B cell (primary cell): ENCODE results near the gene RNF146. TPM values are rescaled to one million over a fixed set of nuclear protein-coding genes. Genes with fewer than 3 reads are reported as not detected.

ENCODE experiments used
- ATAC-seq: fragments of 200-7000 bp; cut with Tn5 transposase; one replicate; pipeline ENCODE4 v1.10.0; 2021; ENCODE audit warnings: low read depth, mild to moderate bottlenecking, moderate number of reproducible peaks, moderate library complexity
- CTCF ChIA-PET: fragments of 350-600 bp; sonication (Branson Sonifier 250); formaldehyde crosslinking; loops from one replicate; lab custom pipeline; 2021; ENCODE audit warnings: antibody characterized with exemption, inconsistent platforms; lab: Charles Lee
- POLR2A ChIA-PET: fragments of 350-600 bp; sonication (Branson Sonifier 250); formaldehyde crosslinking; loops from one replicate; lab custom pipeline; 2021; ENCODE audit warnings: antibody characterized with exemption; lab: Charles Lee
- DNase-seq: peaks from one replicate; pipeline ENCODE4 v3.0.0; 2013
- H2AFZ ChIP-seq: 2 replicates; pipeline ENCODE4 v1.6.1; 2012; ENCODE audit warnings: mild to moderate bottlenecking, low read depth, low read length; ENCODE audit not compliant: insufficient read depth, poor library complexity, severe bottlenecking
- H3K27ac ChIP-seq, 2 donors: 1 replicate in 1 of 2; 2 replicates in 1 of 2; pipeline ENCODE4 v1.5.1; 2012 to 2013; ENCODE audit warnings: low read length in 2 of 2, mild to moderate bottlenecking in 2 of 2, moderate library complexity in 1 of 2
- H3K27me3 ChIP-seq, 4 experiments: fragments of 200-600 bp in 1 of 4; sonication (generic) in 1 of 4; replicated peaks in 1 of 4; 1 replicate in 2 of 4; 2 replicates in 2 of 4; pipeline versions ENCODE4 v1.6.1 to v1.7.0; 2013 to 2016; ENCODE audit warnings: low read length in 3 of 4, mild to moderate bottlenecking in 2 of 4, mixed read lengths in 1 of 4, moderate library complexity in 1 of 4; ENCODE audit not compliant: insufficient read depth in 4 of 4, control insufficient read depth in 3 of 4; ENCODE audit errors: control extremely low read depth in 1 of 4
- H3K36me3 ChIP-seq, 2 experiments: replicated peaks in 1 of 2; 1 replicate in 1 of 2; 2 replicates in 1 of 2; pipeline versions ENCODE4 v1.6.1 to v1.7.1; 2013; ENCODE audit warnings: low read length in 1 of 2; ENCODE audit not compliant: insufficient read depth in 2 of 2, control insufficient read depth in 1 of 2; ENCODE audit errors: control extremely low read depth in 1 of 2, extremely low read depth in 1 of 2
- H3K4me1 ChIP-seq, 2 donors: fragments of 200-600 bp in 1 of 2; sonication (generic) in 1 of 2; 1 replicate in 1 of 2; 2 replicates in 1 of 2; pipeline versions ENCODE4 v1.5.1 to v1.6.1; 2013 to 2017; ENCODE audit warnings: low read length in 2 of 2; ENCODE audit not compliant: control insufficient read depth in 2 of 2, insufficient read depth in 2 of 2
- H3K4me2 ChIP-seq: replicated peaks from 2 replicates; pipeline ENCODE3; 2012; ENCODE audit warnings: mild to moderate bottlenecking, low read depth, low read length; ENCODE audit not compliant: poor library complexity, severe bottlenecking
- H3K4me3 ChIP-seq, 5 experiments: fragments of 200-600 bp in 1 of 5; sonication (generic) in 1 of 5; 1 replicate in 3 of 5; 2 replicates in 2 of 5; pipeline versions ENCODE4 v1.5.1 to v1.7.0; 2011 to 2016; ENCODE audit warnings: low read length in 4 of 5, mild to moderate bottlenecking in 4 of 5, low read depth in 2 of 5, control low read depth in 1 of 5, moderate library complexity in 1 of 5; ENCODE audit not compliant: insufficient read depth in 1 of 5; ENCODE audit errors: control extremely low read depth in 1 of 5, extremely low read depth in 1 of 5
- H3K79me2 ChIP-seq: fragments of 200-600 bp; sonication (generic); one replicate; pipeline ENCODE4 v1.6.0; 2016; ENCODE audit warnings: low read length; ENCODE audit not compliant: control insufficient read depth, insufficient read depth
- H3K9ac ChIP-seq: fragments of 200-600 bp; sonication (generic); 2 replicates; pipeline ENCODE4 v1.6.1; 2017; ENCODE audit warnings: mild to moderate bottlenecking, low read length, moderate library complexity
- H3K9me3 ChIP-seq, 3 donors: one replicate each; pipeline versions ENCODE4 v1.6.1 to v1.7.1; 2013; ENCODE audit warnings: low read length in 2 of 3; ENCODE audit not compliant: control insufficient read depth in 2 of 3, insufficient read depth in 1 of 3; ENCODE audit errors: control extremely low read depth in 1 of 3
- H4K20me1 ChIP-seq: 2 replicates; pipeline ENCODE4 v1.6.0; 2012; ENCODE audit warnings: mild to moderate bottlenecking, low read length; ENCODE audit not compliant: insufficient read depth, control insufficient read depth, poor library complexity, severe bottlenecking
- H3K27ac Mint-ChIP-seq: one replicate; pipeline ENCODE4 v1.8.0; 2021; ENCODE audit warnings: mixed read lengths
- H3K27me3 Mint-ChIP-seq: one replicate; pipeline ENCODE4 v1.8.0; 2021; ENCODE audit warnings: mixed read lengths
- H3K4me1 Mint-ChIP-seq: one replicate; pipeline ENCODE4 v1.8.0; 2021; ENCODE audit warnings: mixed read lengths
- H3K4me3 Mint-ChIP-seq: one replicate; pipeline ENCODE4 v1.8.0; 2021; ENCODE audit warnings: mixed read lengths
- H3K9me3 Mint-ChIP-seq: one replicate; pipeline ENCODE4 v1.8.0; 2022; ENCODE audit warnings: mixed read lengths; ENCODE audit not compliant: insufficient read depth
- EZH2 ChIP-seq: IDR thresholded peaks from 2 replicates; pipeline ENCODE4 v1.6.1; 2012; ENCODE audit warnings: borderline replicate concordance, low read depth, mild to moderate bottlenecking, moderate library complexity, low read length; ENCODE audit not compliant: insufficient read depth, poor library complexity, severe bottlenecking
- WGBS: methylation state at CpG from one replicate; pipeline ENCODE4 v1.1.5; 2013; ENCODE audit warnings: missing lambda C conversion rate; ENCODE audit not compliant: insufficient coverage; 5-methylcytosine and 5-hydroxymethylcytosine counted together
- intact Hi-C: fragments of 100-400 bp; cut with micrococcal nuclease; formaldehyde crosslinking; loops from one replicate; pipeline ENCODE4 v1.10.0; 2022
- polyA plus RNA-seq: library from polyadenylated mRNA; depleted of rRNA; stranded (reverse); fragments of >200 nt; gene quantifications from 2 replicates; pipeline ENCODE4 v1.2.3, GENCODE V29; 2012
- total RNA-seq, 2 donors: library from RNA; stranded (reverse); fragments of 120-200 nt in 1 of 2; gene quantifications; 1 replicate in 1 of 2; 2 replicates in 1 of 2; pipeline versions ENCODE4 v1.2.3 to v1.2.4, GENCODE V29; 2013 to 2022
- TF ChIP-seq, protein P1 (sequence below): fragments of 200-600 bp; IDR thresholded peaks from one replicate; pipeline ENCODE4 v1.8.0; 2022; ENCODE audit warnings: antibody characterized with exemption, mild to moderate bottlenecking

RNF146 gene
- total and polyA plus RNA-seq, 2 donors (not counting 1 experiment from before 2014, with no cell fraction given), result 24.9 to 58.0 TPM

DNA sequence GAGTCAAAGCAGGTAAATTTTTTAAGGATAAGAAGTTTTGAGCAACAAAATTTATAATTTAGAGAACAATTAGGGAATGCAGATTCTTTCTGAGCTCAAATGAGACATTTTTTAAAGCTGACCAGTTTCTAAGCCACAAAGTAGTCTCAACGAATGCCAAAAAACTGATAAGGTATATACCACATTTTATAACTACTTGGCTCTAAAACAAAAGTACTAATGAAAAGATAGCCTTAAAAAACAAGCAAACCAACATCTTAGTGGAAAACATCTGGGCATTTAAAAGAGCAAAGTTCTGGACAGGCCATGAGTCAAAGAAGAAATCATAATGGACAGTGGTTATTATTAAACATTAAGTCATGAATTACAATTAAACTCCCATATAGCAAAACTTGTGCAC, 23.2 kb upstream of the RNF146 start:
- Mint-ChIP-seq H3K4me1 (no peaks in the 10 kb centered on the region), H3K27ac (no peak overlapping the region), H3K9me3 (no peaks in the 10 kb centered on the region), H3K4me3 (no peak overlapping the region), H3K27me3 (peaks cover 17% of the 10 kb centered on the region)
- H3K36me3 ChIP-seq, result no peaks in the 10 kb centered on the region
- no peaks in the 10 kb centered on the region for H3K79me2 ChIP-seq
- no peak overlapping the region for H3K4me3 ChIP-seq
- no peak overlapping the region for H3K9ac ChIP-seq
- H3K4me2 ChIP-seq, result no peak overlapping the region
- no peaks in the 10 kb centered on the region for H3K9me3 ChIP-seq
- no peak overlapping the region for H2AFZ ChIP-seq
- H3K27ac ChIP-seq, result no peak overlapping the region
- TF ChIP-seq EZH2, result no peak
- TF ChIP-seq, protein P1, sequence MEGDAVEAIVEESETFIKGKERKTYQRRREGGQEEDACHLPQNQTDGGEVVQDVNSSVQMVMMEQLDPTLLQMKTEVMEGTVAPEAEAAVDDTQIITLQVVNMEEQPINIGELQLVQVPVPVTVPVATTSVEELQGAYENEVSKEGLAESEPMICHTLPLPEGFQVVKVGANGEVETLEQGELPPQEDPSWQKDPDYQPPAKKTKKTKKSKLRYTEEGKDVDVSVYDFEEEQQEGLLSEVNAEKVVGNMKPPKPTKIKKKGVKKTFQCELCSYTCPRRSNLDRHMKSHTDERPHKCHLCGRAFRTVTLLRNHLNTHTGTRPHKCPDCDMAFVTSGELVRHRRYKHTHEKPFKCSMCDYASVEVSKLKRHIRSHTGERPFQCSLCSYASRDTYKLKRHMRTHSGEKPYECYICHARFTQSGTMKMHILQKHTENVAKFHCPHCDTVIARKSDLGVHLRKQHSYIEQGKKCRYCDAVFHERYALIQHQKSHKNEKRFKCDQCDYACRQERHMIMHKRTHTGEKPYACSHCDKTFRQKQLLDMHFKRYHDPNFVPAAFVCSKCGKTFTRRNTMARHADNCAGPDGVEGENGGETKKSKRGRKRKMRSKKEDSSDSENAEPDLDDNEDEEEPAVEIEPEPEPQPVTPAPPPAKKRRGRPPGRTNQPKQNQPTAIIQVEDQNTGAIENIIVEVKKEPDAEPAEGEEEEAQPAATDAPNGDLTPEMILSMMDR, result no peak
- intact Hi-C loops, result no loop called here
- WGBS, result no CpG with 5 or more reads among the region's 1 CpG
- POLR2A ChIA-PET, result no interaction called here
- no peak for DNase-seq
- ATAC-seq, result no peak
- H4K20me1 ChIP-seq, result no peaks in the 10 kb centered on the region
- peaks cover 0 to 3% (median 0%) of the 10 kb centered on the region in 4 experiments for H3K27me3 ChIP-seq
- CTCF ChIA-PET, result interaction anchor here (1.0 kb wide), 1 partner anchor 22 kb away, joined by 3 read pairs; no protein-coding TSS in a partner anchor
- H3K4me1 ChIP-seq, result no peaks in the 10 kb centered on the region

- Histone ChIP-seq H3K9ac (no peak overlapping the region), H3K4me2 (no peak overlapping the region), H3K27me3 (peaks cover 0 to 3% (median 0%) of the 10 kb centered on the region in 4 experiments), H4K20me1 (no peaks in the 10 kb centered on the region), H3K36me3 (no peaks in the 10 kb centered on the region), H3K4me3 (no peak overlapping the region), H3K27ac (no peak overlapping the region), H3K9me3 (no peaks in the 10 kb centered on the region), H3K79me2 (no peaks in the 10 kb centered on the region), H2AFZ (no peak overlapping the region), H3K4me1 (no peaks in the 10 kb centered on the region)
- Mint-ChIP-seq H3K27ac (no peak overlapping the region), H3K9me3 (no peaks in the 10 kb centered on the region), H3K27me3 (peaks cover 17% of the 10 kb centered on the region), H3K4me3 (no peak overlapping the region), H3K4me1 (no peaks in the 10 kb centered on the region)
- TF ChIP-seq EZH2, result no peak
- TF ChIP-seq, protein P1, result no peak
- DNase-seq (no peak), ATAC-seq (no peak)
- ChIA-PET POLR2A (interaction anchor here (0.7 kb wide), 1 partner anchor 53 kb away, joined by 4 read pairs; no protein-coding TSS in a partner anchor), CTCF (interaction anchor here (0.7 to 2.1 kb wide), 2 partner anchors 19 to 42 kb away, joined by 4 to 6 read pairs; partner anchors contain the start of gene RNF146)
- WGBS, result 82% methylated on average over 2 of the region's 4 CpGs
- intact Hi-C loops, result no loop called here
Observed at GRCh38 chr6:127247114-127248096, 19.3 kb upstream of the RNF146 start.
